Small intestine (tissue), 7 donors: ENCODE results near the gene ARPC4. TPM values are rescaled to one million over a fixed set of nuclear protein-coding genes. Genes with fewer than 3 reads are reported as not detected.

Experiments used
- DNase-seq, 2 donors: peaks; one replicate each; pipeline versions ENCODE4 v3.0.0 to v3.0.0-alpha.2; 2013
- FAIRE-seq: peaks from 2 replicates; lab custom pipeline; 2012; peaks lifted over from hg19 to GRCh38; lab: Jason Lieb, UNC
- H3K27ac ChIP-seq, 3 donors: one replicate each; pipeline ENCODE4 v1.5.1; 2013; ENCODE audit warnings: low read length in 2 of 3, mild to moderate bottlenecking in 2 of 3, control low read depth in 1 of 3, inconsistent platforms in 1 of 3, low read depth in 1 of 3, moderate library complexity in 1 of 3
- H3K27me3 ChIP-seq, 3 donors: one replicate each; pipeline ENCODE4 v1.6.1; 2013; ENCODE audit warnings: low read length in 3 of 3, inconsistent platforms in 1 of 3; ENCODE audit not compliant: control insufficient read depth in 3 of 3, insufficient read depth in 3 of 3
- H3K36me3 ChIP-seq, 3 donors: one replicate each; pipeline ENCODE4 v1.6.1; 2013; ENCODE audit warnings: low read length in 3 of 3, inconsistent platforms in 1 of 3, low read depth in 1 of 3, mild to moderate bottlenecking in 1 of 3, moderate library complexity in 1 of 3; ENCODE audit not compliant: control insufficient read depth in 3 of 3, insufficient read depth in 2 of 3
- H3K4me1 ChIP-seq, 3 donors: one replicate each; pipeline ENCODE4 v1.6.1; 2013; ENCODE audit warnings: low read length in 2 of 3, inconsistent platforms in 1 of 3, low read depth in 1 of 3, mild to moderate bottlenecking in 1 of 3, moderate library complexity in 1 of 3; ENCODE audit not compliant: control insufficient read depth in 3 of 3, insufficient read depth in 2 of 3
- H3K4me3 ChIP-seq, 3 donors: one replicate each; pipeline ENCODE4 v1.5.1; 2013; ENCODE audit warnings: low read length in 3 of 3, control low read depth in 1 of 3, inconsistent platforms in 1 of 3, low read depth in 1 of 3, mild to moderate bottlenecking in 1 of 3, moderate library complexity in 1 of 3
- H3K9me3 ChIP-seq, 2 donors: one replicate each; pipeline ENCODE4 v1.6.1; 2013; ENCODE audit warnings: low read depth in 1 of 2, low read length in 1 of 2; ENCODE audit not compliant: control insufficient read depth in 2 of 2, insufficient read depth in 1 of 2
- WGBS, 3 donors: extraction: QIAGEN DNeasy Blood & Tissue Kit; methylation state at CpG; one replicate each; pipeline ENCODE4 v1.1.7; 2013; 5-methylcytosine and 5-hydroxymethylcytosine counted together
- polyA plus RNA-seq, 4 donors: library from polyadenylated mRNA; stranded (reverse) in 3 of 4; unstranded in 1 of 4; fragments of 200-250 nt in 3 of 4; fragments of 120-200 nt in 1 of 4; gene quantifications; one replicate each; pipeline versions ENCODE4 v1.2.1 to v1.2.3, GENCODE V29; 2013
- donor health status: healthy with polysubstance abuse.
- donor health status: control.
- donor health status: control.
- donor health status: Bipolar disorder and iron deficiency.
- donor health status: healthy.

ARPC4 gene
- polyA plus RNA-seq, 4 donors: 143 to 178 (median 161) TPM

GRCh38 chr3:9787714-9788113, 5.2 kb upstream of the ARPC4 start:
- H3K4me3 ChIP-seq: no peak overlapping the region
- H3K27me3 ChIP-seq: no peaks in the 10 kb centered on the region
- H3K27ac ChIP-seq: peak overlapping the region in 1 of 3 donors; percentile 44
- WGBS, 3 donors: 80 to 85% (median 82%) methylated on average over 6 of the region's 6 CpGs
- H3K9me3 ChIP-seq: no peaks in the 10 kb centered on the region
- peaks cover 0 to 19% (median 5%) of the 10 kb centered on the region in 3 donors for H3K4me1 ChIP-seq
- peaks cover 11 to 62% (median 11%) of the 10 kb centered on the region in 3 donors for H3K36me3 ChIP-seq
- FAIRE-seq (no peak), DNase-seq (no peak)

DNA sequence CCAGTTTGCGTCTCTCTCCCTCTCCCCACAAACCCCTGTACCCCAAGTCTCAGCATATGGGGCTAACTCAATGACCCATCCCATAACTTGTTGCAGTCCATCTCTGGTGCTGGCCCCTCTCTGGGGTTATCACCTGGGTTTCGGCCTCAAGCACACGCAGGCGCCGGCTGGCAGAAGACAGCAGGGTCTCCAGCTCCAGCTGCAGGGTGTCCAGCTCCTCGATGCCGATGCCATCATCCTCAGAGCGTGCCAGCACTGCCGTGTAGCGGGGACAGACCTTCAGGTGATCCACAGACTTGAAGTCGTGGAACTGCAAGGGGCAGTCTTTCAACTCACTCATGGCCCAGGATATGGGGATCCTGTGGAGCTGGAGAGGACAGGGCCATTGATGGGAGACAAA, 1.8 kb upstream of the ARPC4 start:
- 91 to 93% (median 92%) methylated on average over 11 of the region's 11 CpGs for WGBS, 3 donors
- DNase-seq (no peak), FAIRE-seq (no peak)
- Histone ChIP-seq H3K27me3 (no peaks in the 10 kb centered on the region), H3K9me3 (no peaks in the 10 kb centered on the region), H3K36me3 (peaks cover 6 to 53% (median 7%) of the 10 kb centered on the region in 3 donors), H3K27ac (no peak overlapping the region), H3K4me1 (peaks cover 2 to 30% (median 6%) of the 10 kb centered on the region in 3 donors), H3K4me3 (no peak overlapping the region)

DNA sequence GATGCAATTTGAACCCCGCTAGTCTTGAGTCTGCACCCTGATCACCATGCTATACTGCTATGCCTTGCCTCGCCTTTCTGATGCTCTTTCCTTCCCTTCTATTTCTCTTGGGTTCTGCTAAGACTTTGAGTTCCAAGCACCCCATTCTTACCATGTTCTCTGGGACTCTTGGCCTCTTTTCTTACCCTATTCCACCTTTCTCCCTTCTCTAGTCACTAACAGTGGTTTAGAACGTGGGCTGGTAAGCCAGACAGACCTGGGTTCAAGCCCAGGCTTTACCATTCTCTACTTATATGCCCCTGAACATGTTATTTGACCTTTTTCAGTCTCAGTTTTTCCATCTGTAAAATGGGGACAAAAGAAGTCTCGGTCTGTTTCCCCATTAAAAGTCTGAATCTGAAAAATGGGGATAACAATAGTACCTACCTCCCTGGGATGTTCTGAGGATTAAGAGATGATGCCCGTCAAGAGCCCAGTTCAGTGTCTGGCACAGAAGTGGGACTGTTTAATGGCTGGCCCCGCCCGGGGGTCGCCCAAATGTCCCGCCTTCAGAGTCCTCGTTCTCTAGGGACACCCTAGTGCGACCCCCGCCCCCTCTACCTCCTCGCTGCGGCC, 985 bp upstream of the ARPC4 start:
- DNase-seq: no peak
- H3K4me3 ChIP-seq: peak overlapping the region; percentile 93 to 99 (median 97)
- H3K36me3 ChIP-seq: peaks cover 2 to 53% (median 7%) of the 10 kb centered on the region in 3 donors
- 13% methylated on average over 14 of the region's 14 CpGs for WGBS, 3 donors
- no peaks in the 10 kb centered on the region for H3K9me3 ChIP-seq
- peaks cover 2 to 30% (median 6%) of the 10 kb centered on the region in 3 donors for H3K4me1 ChIP-seq
- H3K27ac ChIP-seq: peak overlapping the region; percentile 89 to 98 (median 96)
- H3K27me3 ChIP-seq: no peaks in the 10 kb centered on the region
- FAIRE-seq: no peak

DNA sequence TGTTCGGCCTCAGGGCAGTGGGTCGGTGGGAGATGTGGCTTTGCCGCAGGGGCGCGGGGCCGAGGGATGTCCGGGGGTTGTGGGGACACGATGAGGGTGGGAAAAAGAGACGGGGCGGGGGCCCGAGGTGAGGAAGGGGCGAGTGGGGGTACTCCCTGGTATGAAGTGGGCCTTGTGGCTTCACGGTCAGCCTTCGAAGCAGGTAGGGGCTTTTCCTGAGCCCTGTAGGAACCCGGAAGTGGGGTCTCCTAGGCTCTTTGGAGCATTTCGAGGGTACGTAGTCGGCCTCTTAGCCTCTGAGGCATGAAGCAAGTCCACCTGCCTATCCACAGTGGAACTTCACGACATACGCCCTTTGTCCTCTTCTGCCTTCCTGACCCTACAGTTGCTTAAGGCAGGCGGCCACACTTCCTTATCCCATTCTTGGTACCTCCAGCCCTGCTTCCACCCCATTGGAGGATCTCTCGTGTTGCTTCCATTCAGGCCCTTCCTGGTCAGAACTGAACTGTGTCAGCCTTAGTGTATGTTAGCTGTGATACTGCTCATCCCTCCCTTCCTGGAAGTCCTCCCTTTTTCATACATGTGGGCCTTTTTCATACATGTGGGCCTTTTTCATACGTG, 389 bp downstream of the ARPC4 start:
- DNase-seq (peak; percentile 80 to 85), FAIRE-seq (no peak)
- Histone ChIP-seq H3K27me3 (no peaks in the 10 kb centered on the region), H3K4me1 (peaks cover 2 to 20% (median 4%) of the 10 kb centered on the region in 3 donors), H3K36me3 (peaks cover 3 to 49% (median 11%) of the 10 kb centered on the region in 3 donors), H3K27ac (peak overlapping the region; percentile 92 to 98 (median 96)), H3K9me3 (no peaks in the 10 kb centered on the region), H3K4me3 (peak overlapping the region; percentile 93 to 99 (median 97))
- 1% methylated on average over 18 to 23 of the region's 23 CpGs for WGBS, 3 donors

DNA sequence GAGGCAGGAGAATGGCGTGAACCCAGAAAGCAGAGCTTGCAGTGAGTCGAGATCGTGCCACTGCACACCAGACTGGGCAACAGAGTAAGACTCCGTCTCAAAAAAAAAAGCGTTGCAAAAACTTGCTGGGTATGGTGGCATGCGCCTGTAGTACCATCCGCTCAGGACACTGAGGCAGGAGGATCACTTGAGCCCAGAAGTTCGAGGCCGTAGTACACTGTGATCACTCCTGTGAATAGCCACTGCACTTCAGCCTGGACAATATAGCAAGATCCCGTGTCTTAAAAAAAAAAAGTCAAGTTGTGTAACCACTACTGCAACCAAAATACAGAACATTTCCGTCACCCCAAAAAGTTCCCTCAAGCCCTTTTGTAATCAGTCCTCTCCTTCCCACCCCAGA, 1.5 kb downstream of the ARPC4 start:
- H3K4me1 ChIP-seq: peaks cover 2 to 20% (median 4%) of the 10 kb centered on the region in 3 donors
- WGBS, 3 donors: 93 to 98% (median 94%) methylated on average over 11 of the region's 11 CpGs
- no peak overlapping the region for H3K27ac ChIP-seq
- H3K36me3 ChIP-seq: peaks cover 3 to 45% (median 15%) of the 10 kb centered on the region in 3 donors
- H3K9me3 ChIP-seq: no peaks in the 10 kb centered on the region
- no peak for DNase-seq
- FAIRE-seq: no peak
- no peak overlapping the region for H3K4me3 ChIP-seq
- H3K27me3 ChIP-seq: no peaks in the 10 kb centered on the region

- H3K9me3 ChIP-seq: no peaks in the 10 kb centered on the region
- FAIRE-seq: no peak
- DNase-seq: no peak
- peaks cover 2 to 20% (median 4%) of the 10 kb centered on the region in 3 donors for H3K4me1 ChIP-seq
- H3K27ac ChIP-seq: no peak overlapping the region
- H3K27me3 ChIP-seq: no peaks in the 10 kb centered on the region
- 78 to 88% (median 84%) methylated on average over 5 of the region's 5 CpGs for WGBS, 3 donors
- no peak overlapping the region for H3K4me3 ChIP-seq
- H3K36me3 ChIP-seq: peaks cover 11 to 47% (median 19%) of the 10 kb centered on the region in 3 donors
Observed at GRCh38 chr3:9795207-9795606, 2.3 kb downstream of the ARPC4 start.

DNA sequence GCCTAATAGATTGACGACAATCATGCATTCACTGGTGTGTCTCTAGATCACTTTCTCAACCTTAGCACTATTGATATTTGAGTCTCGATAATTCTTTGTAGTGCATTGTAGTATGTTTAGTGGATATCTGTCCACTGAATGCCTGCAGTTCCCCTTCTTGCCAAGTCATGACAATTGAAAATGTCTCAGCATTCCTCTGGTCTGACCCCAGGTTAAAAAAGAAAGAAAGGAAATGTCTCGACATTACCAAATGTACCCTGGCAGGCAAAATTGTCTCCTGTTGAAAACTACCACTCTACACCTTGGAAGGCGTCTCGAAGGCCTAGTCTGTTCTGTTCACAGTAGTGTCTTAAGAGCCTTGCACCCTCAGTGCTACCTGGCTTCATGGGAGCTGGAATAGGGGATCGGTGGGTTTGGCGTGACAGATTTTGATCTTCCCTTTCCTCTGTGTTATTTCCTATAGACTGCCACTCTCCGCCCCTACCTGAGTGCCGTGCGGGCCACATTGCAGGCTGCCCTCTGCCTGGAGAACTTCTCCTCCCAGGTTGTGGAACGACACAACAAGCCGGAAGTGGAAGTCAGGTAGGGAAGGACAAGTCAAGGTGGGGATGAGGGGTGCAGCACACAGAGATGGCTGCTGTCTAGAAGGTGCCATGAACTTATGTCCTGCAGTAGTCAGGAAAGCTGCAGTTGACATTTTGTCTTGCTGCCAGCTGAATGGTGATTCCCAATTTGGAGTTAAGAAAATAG, 4.5 kb downstream of the ARPC4 start:
- Histone ChIP-seq H3K27me3 (no peaks in the 10 kb centered on the region), H3K4me1 (peaks cover 1 to 11% (median 2%) of the 10 kb centered on the region in 3 donors), H3K4me3 (no peak overlapping the region), H3K36me3 (peaks cover 18 to 56% (median 27%) of the 10 kb centered on the region in 3 donors), H3K9me3 (no peaks in the 10 kb centered on the region), H3K27ac (no peak overlapping the region)
- DNase-seq (no peak), FAIRE-seq (no peak)
- WGBS, 3 donors: 87 to 92% (median 91%) methylated on average over 12 of the region's 12 CpGs

DNA sequence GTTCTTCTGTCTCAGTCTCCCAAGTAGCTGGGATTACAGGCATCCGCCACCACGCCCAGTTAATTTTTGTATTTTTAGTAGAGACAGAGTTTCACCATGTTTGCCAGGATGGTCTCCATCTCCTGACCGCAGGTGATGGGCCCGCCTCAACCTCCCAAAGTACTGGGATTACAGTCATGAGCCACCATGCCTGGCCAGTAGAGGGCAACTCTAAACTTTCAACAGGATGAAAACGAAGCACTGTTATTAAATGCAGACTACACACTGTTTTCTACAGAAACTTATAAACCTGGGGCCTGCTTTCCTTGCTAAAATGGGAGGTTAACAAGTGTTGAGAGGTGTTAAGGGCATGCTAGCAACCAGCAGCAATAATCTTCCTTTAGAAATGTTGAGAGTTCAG, 7.6 kb downstream of the ARPC4 start:
- Histone ChIP-seq H3K4me3 (no peak overlapping the region), H3K4me1 (peaks cover 0 to 20% (median 2%) of the 10 kb centered on the region in 3 donors), H3K27ac (no peak overlapping the region), H3K9me3 (no peaks in the 10 kb centered on the region), H3K27me3 (no peaks in the 10 kb centered on the region), H3K36me3 (peaks cover 30 to 69% (median 42%) of the 10 kb centered on the region in 3 donors)
- FAIRE-seq: no peak
- WGBS, 3 donors: 79 to 85% (median 81%) methylated on average over 5 of the region's 5 CpGs
- no peak for DNase-seq
